ENCODE measurements around the gene TMEM250.

TMEM250 gene

DNA sequence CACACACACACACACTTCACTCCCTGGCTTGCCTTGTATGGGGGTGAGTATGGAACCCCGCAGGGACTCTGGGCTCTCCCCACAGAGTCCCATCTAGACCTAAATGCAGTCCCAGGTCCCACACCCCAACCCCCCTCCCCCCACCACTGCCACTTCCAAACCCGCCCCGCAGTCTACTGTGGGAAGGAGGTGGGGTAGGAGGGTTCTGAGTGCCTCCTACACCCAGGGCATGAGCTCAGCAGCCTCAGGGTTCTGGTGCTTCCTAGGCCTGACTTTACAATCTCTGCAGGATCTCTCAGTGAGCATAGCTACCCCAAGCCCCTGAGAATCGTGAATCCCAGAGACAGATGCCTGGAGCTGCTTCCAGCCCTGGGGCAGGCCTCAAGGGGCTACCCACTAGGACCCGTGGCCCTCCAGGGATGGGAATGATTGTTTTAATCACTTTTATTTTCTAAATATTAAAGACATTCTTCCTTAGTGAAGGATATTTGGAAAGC is 22.1 kb downstream of the TMEM250 start:
- no peak for DNase-seq (ENCODE audit: extremely low read depth in 1 of 2, low read depth in 1 of 2)

DNA sequence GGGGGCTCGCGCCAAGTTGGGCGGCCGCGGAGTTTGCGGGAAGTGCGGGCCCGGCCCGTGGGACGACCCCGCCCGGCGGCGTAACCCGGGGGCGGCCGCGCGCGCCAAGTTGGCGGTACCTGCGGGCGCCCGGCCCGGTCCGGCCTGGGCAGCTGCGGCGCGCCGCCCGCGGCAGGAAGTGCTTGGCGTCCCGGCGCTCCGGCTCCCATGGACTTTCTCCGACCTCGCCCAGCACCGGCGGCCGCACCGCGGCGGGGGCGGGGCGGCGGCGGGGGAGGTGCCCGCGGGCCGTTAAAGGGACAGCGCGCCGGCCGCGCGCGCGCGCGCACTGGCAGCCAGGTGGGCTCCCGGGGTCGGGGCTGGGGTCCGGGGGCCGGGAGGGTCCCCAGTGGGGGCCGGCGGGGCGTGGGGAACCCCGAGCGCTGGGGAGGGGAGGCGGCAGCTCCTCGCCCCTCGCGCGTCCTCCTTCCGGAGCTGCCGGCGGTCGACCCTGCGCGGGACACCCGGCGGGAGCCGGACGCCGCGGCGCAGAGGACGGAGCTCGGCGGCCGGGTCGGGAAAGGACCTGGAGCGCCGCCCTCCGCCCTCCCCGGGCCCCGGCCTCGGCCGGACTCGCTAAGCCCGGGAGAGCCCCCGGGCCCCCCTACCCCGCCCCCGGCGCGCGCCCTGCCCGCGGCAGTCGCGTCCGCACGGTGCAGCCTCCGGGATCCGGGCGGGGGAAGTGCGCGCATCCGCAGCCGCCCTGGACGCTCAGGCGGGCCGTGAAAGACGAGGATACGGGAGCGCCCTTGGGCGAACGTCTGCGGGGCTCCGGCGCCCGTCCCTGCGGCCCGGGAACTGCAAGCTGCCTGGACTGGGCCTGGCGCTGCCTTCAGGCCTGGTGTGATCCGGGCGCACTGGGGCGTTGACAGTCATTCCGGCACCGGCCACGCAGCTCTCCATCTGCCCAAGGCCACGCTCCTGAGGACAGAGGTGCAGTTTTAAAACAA is 23.3 kb downstream of the TMEM250 start, which contains the start of gene NACC2:
NACC2 (minus strand) TSS at position 220 of the 989 bp plus-strand sequence. CDS start 44,768 bp downstream, outside the sequence.
- no peak for DNase-seq (ENCODE audit: extremely low read depth in 1 of 2, low read depth in 1 of 2)

DNA sequence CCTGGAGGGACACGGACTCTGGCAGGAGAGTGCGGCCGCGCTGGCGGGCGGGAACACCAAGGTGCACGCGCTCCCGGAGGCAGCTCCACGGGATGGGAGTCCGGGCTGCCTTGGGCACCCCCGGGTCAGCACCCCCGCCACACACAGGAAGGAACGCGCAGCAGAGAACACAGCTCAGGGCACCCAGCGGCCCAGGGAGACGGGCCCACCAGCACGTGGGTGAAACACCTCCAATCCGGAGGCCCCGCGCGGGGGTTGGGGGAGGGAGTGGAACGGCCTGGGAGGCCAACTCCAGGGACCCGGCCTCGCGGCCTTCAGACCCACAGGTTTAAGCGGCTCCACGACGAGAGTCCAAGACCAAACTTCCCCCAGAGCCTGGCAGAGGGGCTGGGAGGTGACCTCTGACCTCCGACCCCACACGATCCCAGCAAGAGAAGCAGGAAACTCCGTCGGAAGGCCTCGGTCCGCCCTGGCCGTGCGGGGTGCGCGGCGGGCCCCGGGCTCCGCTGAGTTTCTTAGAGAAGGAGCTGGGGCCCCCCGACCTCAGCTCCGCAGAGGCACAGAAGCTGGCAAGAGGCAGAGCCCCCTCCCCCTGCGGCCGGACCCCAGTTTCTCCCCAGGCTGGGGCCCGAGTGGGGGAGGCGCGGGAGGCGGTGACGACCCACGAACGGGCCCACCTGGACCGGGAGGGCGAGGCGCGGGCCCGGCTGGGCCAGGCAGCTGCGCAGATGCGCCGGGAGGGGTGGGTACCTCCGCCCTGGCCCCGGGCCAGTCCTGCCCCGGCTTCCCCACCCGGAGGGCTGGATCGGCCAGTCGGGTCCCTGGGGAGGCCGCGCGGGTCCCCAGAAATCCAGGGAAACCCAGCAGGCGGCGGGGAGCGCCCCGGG is 24.4 kb downstream of the TMEM250 start:
- peak in 1 of 2 donors; percentile 56 for DNase-seq (ENCODE audit: extremely low read depth in 1 of 2, low read depth in 1 of 2)

DNA sequence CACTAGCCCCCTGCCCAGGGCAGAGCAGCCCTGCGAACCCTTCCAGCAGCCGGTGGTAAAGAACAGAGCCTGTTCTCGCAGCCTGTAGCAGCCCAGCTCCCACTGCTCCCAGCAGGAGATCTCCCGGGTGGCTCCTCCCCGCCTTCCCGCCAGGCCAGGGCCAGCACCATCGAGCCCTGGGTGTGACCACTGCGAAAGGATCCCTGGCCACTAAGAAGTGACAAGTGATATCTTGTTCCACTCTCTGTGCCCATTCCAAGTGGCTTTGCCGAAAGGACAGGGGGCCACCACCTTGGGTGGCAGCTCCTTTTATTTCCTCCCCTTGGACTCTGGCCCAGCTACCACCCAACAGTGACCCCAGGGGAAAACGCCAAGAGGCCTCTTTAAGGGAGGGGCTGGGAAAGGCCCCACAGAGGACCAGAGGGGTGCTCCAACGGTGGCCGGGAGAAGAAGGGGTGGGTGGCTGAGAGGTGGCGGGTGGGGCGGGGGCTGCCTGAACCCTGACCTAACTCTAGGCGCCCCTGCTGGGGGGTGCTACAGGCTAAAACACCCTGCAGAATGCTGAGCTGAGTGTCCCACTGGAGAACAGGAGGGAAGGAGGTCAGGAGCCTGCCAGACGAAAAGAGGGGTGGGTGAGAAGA is 25.2 kb downstream of the TMEM250 start:
- no peak for DNase-seq (ENCODE audit: extremely low read depth in 1 of 2, low read depth in 1 of 2)

DNA sequence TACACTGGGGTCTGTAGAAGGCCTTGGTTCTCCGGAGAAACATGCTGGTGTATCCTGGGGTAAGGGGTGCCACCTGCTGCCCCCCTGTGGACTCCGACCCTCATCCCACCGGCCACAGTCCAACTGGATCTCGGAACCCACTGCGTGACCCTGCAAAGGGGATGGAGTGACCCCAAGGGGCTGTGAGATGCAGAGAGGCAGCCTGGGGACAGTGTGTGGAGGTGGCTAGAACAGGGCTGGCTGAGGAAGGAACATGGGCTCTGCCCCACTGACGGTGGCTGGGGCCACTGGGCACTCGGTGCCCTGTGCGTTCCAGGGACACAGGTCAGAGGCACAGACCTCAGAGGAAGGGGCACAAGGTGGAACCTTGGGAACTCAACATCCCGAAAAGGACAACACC is 25.9 kb downstream of the TMEM250 start:
- DNase-seq (ENCODE audit: extremely low read depth in 1 of 2, low read depth in 1 of 2): no peak

DNA sequence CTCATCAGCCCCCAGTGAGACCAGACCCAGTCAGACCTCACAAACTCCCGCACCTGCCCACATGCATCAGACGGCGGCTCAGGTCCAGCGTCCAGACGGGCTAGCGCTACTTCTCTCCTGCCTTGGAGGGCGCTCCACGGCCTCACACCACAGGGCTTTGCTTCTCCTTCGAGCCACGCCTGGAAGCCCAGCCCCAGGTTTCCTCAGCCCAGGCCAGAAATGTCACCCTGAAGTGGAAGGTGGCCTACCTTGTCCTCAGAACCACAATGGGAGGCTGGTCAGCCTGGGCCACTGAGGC is 26.4 kb downstream of the TMEM250 start:
- DNase-seq (ENCODE audit: extremely low read depth in 1 of 2, low read depth in 1 of 2): no peak

DNA sequence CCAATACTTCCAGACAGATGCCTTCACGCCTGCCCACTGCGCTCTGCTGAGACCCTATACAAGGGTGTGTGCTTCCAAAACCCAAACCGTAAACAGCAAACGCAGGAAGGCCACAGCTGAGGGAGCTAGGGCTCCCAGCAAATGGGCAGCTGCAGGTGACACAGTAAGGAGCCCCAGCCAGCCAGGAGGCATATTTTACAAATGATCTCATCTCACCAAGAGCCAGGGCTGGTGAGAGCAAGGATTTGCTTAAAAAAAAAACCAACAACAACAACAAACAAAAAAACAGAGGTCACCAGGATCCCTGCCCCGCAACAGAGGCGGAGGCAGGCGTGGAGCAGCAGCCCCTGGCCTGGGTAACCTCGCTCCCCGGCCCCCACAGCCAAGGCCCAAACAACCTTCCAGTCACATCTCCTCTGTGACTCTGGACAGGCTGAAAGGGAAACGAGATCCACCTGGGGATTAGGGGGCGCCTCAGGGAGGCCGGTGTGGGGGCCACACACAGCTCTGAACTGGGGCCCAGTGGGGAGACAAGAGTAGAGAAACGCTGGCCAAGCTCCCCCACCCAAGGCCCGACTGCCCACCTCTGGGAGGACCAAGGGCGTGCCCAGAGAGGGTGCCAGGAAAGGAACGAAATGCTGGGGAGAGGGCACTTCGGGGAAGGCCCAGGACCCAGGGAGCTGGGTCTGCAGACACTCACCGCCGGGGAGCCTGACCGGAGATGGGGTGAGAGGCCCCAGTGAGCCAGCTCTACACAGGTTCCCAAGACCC is 26.9 kb downstream of the TMEM250 start:
- DNase-seq (ENCODE audit: extremely low read depth in 1 of 2, low read depth in 1 of 2): no peak

DNA sequence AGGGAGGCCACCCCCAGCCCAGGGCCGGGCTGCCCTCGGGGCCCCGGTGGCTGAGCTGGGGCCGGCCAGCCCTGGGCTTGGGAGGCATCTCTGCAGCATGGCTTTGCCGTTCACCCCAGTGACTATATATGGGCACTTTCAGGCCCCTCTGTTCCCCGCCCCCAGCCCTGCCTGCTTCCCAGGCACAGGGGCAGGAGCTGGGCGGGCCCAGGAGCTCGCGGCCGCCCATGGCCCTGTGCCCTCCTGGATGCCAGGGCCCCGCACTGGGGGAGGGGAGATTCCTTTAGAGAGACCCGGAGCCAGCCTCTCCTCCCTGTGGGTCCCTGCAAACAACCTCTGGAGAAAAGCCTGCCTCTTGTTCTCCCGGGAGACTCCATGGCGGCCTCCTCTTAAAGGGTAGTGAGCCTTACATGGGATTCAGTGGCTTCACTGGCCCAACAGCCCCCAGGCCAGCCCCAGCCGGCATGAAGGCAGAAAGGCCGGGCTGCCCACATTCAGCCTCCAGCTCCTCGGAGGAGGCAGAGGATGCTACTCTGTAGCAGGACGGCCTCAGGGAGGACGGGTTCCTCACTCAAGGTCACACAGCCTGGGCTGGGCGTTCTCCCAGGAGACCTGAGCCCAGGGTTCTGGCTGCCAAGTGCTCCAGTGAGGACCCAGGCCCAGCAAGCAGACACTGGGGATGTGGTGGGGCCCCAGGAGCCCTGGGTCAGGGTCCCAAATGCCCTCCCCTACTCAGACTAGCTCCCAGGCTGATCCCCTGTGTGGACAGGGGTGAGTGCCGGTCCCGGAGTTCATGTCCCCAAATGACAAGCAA is 27.7 kb downstream of the TMEM250 start:
- no peak for DNase-seq (ENCODE audit: extremely low read depth in 1 of 2, low read depth in 1 of 2)

DNA sequence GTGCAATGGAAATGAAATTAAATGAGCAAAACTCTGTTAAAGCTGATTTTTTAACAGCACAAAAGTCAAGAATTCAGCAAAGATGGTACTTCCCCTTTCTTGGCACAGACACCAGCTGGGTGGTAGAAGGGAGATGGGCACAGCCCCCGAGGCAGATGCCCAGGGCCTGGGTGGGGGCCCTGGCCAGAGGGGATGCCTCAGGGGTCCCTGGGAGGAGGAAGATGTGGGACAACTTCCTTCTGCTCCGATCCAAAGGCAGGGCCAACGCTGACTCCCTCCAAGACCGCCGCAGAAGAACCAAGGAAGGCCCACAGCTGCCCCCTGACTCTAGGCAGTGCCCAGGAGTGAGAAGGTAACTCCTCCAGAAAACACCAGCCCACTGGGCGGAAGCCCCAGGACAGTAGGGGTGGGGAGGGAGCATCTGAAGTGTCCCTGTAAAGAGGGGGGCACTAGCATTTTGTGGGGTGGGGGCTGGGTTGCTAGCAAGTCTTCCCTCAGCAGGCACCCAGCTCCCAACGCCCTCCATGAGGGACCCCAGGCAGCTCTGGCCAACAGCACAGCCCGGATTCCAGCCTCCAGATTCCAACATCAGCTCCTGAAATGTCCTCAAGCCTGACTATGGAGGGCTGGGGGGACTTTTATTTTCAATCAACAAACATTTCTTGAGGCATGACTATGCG is 28.5 kb downstream of the TMEM250 start:
- DNase-seq (ENCODE audit: extremely low read depth in 1 of 2, low read depth in 1 of 2): no peak

DNA sequence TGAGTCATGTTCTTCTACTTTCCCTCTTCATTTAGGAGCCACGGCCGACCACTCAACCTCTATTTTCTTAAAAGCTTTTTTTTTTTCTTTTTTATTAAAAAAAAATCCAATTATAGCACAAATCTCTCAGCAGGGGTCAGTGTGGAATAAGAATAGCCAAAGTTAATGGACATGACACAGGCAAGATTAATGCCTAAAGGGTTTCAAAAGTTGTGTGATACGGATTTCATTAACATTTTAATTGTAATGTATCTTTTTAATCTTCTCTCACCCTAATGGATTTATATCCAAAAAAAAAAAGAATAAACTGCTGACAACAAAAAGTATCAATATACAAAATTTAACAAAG is 29.0 kb downstream of the TMEM250 start:
- no peak for DNase-seq (ENCODE audit: extremely low read depth in 1 of 2, low read depth in 1 of 2)

DNA sequence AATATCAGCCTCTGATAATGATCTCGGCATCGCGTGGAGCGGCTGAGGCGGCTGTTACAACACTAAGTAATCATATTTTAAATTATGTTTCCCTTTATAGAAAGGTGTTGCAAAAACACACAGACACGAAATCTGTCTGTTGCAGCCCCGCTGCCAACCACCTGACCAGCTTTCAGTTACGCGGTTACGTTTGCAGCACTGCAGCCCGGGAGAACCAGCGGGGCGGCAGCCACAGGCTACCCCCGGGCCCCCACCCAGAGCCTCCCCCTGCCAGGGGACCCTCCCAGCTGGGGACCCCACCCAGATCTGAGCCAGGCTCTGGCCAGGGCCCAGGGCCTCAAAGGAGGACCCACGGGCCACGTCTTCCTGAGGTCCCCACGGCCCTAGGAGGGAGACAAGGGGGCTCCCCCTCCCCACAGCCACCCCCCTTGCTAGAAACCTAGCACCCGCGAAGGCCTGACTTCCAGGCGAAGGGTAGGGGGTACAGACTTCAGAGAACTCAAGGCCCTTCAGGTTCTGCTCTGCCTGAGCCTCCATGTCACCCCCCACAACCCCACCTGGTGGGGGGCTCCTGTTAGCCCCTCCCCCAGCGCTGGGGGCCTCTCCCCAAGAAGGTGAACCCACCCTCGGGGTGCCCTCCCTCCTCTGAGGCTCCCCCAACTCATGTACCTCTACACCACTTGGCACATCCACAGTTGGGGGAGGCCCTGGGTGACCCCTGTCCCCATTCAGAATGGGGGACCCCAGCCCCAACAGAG is 29.6 kb downstream of the TMEM250 start:
- no peak for DNase-seq (ENCODE audit: extremely low read depth in 1 of 2, low read depth in 1 of 2)

DNA sequence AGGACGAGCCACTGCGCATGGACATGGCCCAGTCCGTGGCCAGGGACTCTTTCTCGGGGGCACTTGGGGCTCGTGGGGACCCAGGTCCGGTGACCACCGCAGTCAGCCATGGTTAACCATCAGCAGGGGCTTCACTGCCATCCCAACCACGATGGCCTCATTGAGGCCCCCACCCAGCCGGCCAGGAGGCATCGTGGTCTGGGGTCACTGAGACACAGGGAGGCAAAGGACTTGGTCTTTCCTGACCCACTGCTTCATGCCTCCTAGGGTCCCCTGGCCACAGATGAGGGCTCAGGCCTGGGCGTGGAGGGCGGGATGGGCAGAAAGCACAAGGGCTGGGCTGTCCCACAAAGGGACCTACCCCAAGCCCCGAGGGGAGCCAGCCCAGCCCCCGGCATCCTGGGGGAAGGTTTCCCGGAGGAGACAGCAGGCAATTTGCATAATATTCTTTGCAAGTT is 30.2 kb downstream of the TMEM250 start:
- no peak for DNase-seq (ENCODE audit: extremely low read depth in 1 of 2, low read depth in 1 of 2)

DNA sequence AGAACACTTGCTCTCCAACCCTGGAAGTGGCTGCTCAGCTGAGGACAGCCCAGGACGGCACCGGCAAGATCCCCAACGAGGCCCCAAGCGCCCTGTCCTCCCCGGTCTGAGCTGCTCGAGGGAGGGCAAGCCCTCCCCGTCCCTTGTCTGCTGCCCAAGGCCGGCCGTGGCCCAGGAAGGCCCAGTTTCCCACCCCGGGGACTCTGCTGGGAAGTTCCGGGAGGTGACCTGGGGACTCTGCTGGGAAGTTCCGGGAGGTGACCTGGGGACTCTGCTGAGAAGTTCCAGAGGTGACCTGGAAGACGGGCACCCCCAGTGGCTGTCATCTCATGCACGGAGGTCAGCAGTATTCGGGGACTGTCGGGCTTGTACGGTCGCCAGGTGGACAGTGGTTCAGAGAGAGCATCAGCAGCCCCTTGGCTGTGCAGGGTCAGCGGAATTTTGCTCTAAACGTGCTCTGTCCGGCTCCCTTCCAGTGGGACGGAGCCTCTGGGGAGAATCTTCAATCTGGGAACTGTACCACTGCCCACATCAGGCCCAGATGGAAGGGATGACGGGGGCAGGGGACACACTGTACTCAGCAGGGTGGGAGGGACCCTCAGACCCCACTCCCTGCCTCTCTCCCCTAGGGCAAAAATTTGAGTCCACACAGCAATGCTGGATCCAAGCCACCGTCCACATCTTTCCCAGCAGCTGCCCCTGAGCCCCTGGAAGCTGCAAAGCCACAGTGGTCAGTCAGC is 30.8 kb downstream of the TMEM250 start:
- no peak for DNase-seq (ENCODE audit: extremely low read depth in 1 of 2, low read depth in 1 of 2)

DNA sequence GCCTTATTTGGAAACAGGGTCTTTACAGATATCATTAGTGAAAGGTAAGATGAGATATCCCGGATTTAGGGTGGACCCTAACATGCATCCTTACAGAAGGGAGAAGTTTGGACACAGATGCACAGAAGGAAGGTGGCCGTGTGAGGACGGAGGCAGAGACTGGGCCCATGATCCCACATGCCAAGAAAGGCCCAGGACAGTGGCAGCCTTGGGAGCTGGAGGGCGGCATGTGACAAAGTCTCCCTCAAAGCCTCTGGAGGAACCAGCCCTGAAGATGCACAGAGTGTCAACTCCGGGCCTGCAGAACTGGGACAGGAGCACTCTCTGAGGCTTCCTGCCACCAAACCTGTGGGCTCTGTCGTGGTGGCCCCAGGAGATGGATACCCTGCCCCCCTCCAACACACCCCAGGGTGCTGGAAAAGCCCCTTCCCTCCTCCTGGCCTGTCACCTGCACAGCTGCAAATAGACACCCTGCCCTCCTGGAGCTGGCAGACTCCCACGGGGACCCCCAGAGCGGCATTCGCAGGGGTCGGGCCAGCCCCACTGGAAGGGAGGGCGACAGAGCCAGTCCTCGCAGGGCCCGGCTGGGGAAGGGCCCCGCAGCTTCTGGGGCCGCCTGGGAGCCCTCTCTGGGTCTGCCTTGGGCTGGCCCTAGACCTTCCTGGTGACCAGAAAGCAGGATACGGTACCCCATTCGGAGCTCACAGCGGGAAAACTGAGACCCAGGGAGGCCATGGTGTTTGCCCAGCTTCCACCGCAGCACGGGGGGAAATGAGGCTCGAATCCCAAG is 31.5 kb downstream of the TMEM250 start:
- DNase-seq (ENCODE audit: extremely low read depth in 1 of 2, low read depth in 1 of 2): no peak

DNA sequence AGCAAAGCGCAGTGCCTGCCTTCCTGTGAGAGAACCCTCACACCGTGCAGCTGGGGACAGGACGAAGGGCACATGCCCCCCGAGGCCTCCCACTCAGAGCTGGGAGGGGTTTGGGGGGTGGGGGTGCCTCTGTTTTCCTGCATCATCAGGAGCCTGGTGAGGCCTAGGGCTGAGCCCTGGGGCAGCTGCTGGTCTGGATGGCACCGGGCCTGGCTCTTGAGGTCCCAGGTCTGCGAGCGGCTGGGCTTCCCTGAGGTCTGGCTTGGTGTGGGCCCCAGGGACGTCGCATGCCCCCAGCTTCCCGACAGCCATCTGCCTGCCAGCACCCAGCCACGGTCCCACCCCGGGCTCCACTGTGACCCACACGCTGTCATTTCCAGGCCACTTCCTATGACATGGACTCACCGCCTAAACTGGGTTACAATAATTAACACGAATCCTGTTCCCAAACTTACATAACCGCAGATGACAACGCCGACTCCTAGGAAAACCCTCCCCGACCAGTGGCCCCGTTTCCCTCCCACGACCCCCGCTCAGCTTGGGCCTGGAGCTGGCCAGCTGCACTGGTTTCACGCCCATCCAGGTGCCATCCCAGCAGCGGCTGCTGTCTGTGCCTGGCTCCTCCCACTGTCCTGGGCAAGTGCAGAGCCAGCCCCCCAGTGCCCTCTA is 32.3 kb downstream of the TMEM250 start:
- DNase-seq (ENCODE audit: extremely low read depth in 1 of 2, low read depth in 1 of 2): no peak

DNA sequence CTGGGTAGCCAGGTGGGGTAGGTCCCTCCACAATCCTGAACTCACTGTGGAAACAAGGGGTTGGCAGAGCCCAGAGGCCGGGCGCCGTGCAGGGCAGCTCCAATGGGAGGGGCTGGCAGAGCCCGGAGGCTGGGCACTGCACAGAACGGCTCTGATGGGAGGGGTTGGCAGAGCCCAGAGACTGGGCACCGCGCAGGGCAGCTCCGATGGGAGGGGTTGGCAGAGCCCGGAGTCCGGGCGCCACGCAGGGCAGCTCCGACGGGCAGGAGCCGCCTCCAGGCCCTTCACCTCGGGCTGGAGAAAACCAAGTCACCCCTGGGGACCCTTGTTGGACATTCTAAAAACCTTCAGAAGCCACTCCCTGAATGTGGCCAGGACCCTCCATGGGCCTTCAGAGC is 32.9 kb downstream of the TMEM250 start:
- DNase-seq (ENCODE audit: extremely low read depth in 1 of 2, low read depth in 1 of 2): no peak
